ENCODE data around the gene TUBG2.
A peak's percentile ranks its signal among the peaks of the same experiment; 100 is the strongest.

The TUBG2 gene

GRCh38 chr17:42675348-42675964, 16.4 kb downstream of the TUBG2 start:
- TF ChIP-seq CTCF (IDR thresholded peaks at IDR 0.05), result no peak
- peak overlapping the region; percentile 80 for H3K27ac ChIP-seq
- H3K4me3 ChIP-seq (ENCODE audit: low read depth, low read length), result peak overlapping the region; percentile 96
- H2AFZ ChIP-seq, result peak overlapping the region; percentile 79
- H3K9ac ChIP-seq, result peak overlapping the region; percentile 31
- no peaks in the 10 kb centered on the region for H3K36me3 ChIP-seq (ENCODE audit: control insufficient read depth, insufficient read depth, low read length)
- H3K4me2 ChIP-seq (ENCODE audit: low read length), result peak overlapping the region; percentile 97
- no peaks in the 10 kb centered on the region for H3K27me3 ChIP-seq (ENCODE audit: control insufficient read depth, insufficient read depth, low read length)
- H3K4me1 ChIP-seq, result peaks cover 12% of the 10 kb centered on the region
- no peaks in the 10 kb centered on the region for H3K9me3 ChIP-seq (ENCODE audit: control insufficient read depth, low read length)
- peaks cover 9% of the 10 kb centered on the region for H3K79me2 ChIP-seq

GRCh38 chr17:42675965-42676423, 16.9 kb downstream of the TUBG2 start:
- Histone ChIP-seq H2AFZ (peak overlapping the region; percentile 79), H3K9me3 (ENCODE audit: control insufficient read depth, low read length) (no peaks in the 10 kb centered on the region), H3K79me2 (peaks cover 9% of the 10 kb centered on the region), H3K4me3 (ENCODE audit: low read depth, low read length) (peak overlapping the region; percentile 96), H3K36me3 (ENCODE audit: control insufficient read depth, insufficient read depth, low read length) (no peaks in the 10 kb centered on the region), H3K9ac (peak overlapping the region; percentile 88), H3K4me2 (ENCODE audit: low read length) (peak overlapping the region; percentile 97), H3K27ac (peak overlapping the region; percentile 80), H3K27me3 (ENCODE audit: control insufficient read depth, insufficient read depth, low read length) (no peaks in the 10 kb centered on the region), H3K4me1 (peaks cover 12% of the 10 kb centered on the region)
- TF ChIP-seq CTCF (IDR thresholded peaks at IDR 0.05), result no peak

GRCh38 chr17:42676424-42677011, 17.4 kb downstream of the TUBG2 start, which contains the start of gene PLEKHH3:
PLEKHH3 (minus strand) TSS chr17:42676994; CDS start chr17:42676563, 431 bp downstream.
- peaks cover 9% of the 10 kb centered on the region for H3K79me2 ChIP-seq
- H3K4me2 ChIP-seq (ENCODE audit: low read length), result peak within 1 kb of the TSS; percentile 99
- H3K9me3 ChIP-seq (ENCODE audit: control insufficient read depth, low read length), result no peaks in the 10 kb centered on the region
- peak within 1 kb of the TSS; percentile 96 for H3K4me3 ChIP-seq (ENCODE audit: low read depth, low read length)
- peak; percentile 33 for TF ChIP-seq CTCF (IDR thresholded peaks at IDR 0.05)
- H2AFZ ChIP-seq, result peak within 1 kb of the TSS; percentile 85
- no peaks in the 10 kb centered on the region for H3K27me3 ChIP-seq (ENCODE audit: control insufficient read depth, insufficient read depth, low read length)
- H3K27ac ChIP-seq, result peak within 1 kb of the TSS; percentile 97
- H3K36me3 ChIP-seq (ENCODE audit: control insufficient read depth, insufficient read depth, low read length), result no peaks in the 10 kb centered on the region
- peak within 1 kb of the TSS; percentile 88 for H3K9ac ChIP-seq
- H3K4me1 ChIP-seq, result peaks cover 12% of the 10 kb centered on the region

- H2AFZ ChIP-seq, result peak overlapping the region; percentile 85
- H3K27ac ChIP-seq, result peak overlapping the region; percentile 97
- no peaks in the 10 kb centered on the region for H3K9me3 ChIP-seq (ENCODE audit: control insufficient read depth, low read length)
- H3K9ac ChIP-seq, result peak overlapping the region; percentile 68
- no peak for TF ChIP-seq CTCF (IDR thresholded peaks at IDR 0.05)
- no peaks in the 10 kb centered on the region for H3K36me3 ChIP-seq (ENCODE audit: control insufficient read depth, insufficient read depth, low read length)
- peaks cover 15% of the 10 kb centered on the region for H3K4me1 ChIP-seq
- H3K79me2 ChIP-seq, result peaks cover 9% of the 10 kb centered on the region
- peak overlapping the region; percentile 96 for H3K4me3 ChIP-seq (ENCODE audit: low read depth, low read length)
- no peaks in the 10 kb centered on the region for H3K27me3 ChIP-seq (ENCODE audit: control insufficient read depth, insufficient read depth, low read length)
- peak overlapping the region; percentile 99 for H3K4me2 ChIP-seq (ENCODE audit: low read length)
These were observed 18.2 kb downstream of the TUBG2 start for GRCh38 chr17:42677012-42677857.

Measured in parathyroid adenoma (tissue), 2 donors.